Fibroblast of lung (primary cell): ENCODE data around the gene NKAIN1.

Experiments used
- CTCF ChIP-seq, 2 donors: IDR thresholded peaks in 1 of 2; conservative IDR thresholded peaks in 1 of 2; 1 replicate in 1 of 2; 2 replicates in 1 of 2; pipeline ENCODE4 v1.5.1; 2011 to 2012; ENCODE audit warnings: low read length in 2 of 2, control low read depth in 1 of 2, inconsistent platforms in 1 of 2, low read depth in 1 of 2, mild to moderate bottlenecking in 1 of 2
- EZH2 ChIP-seq: IDR thresholded peaks from 2 replicates; pipeline ENCODE4 v1.5.1; 2012; ENCODE audit warnings: low read length, control low read depth, mild to moderate bottlenecking; ENCODE audit errors: missing control alignments

- TF ChIP-seq CTCF (conservative IDR thresholded peaks at IDR 0.05 in 1 of 2, IDR thresholded peaks at IDR 0.05 in 1 of 2; ENCODE audit: low read depth in 1 of 2, low read length in 2 of 2), result no peak
- no peak for TF ChIP-seq EZH2
Measured at GRCh38 chr1:31154632-31155215, 85.0 kb downstream of the NKAIN1 start.
